Thyroid gland (tissue), 4 donors: ENCODE results near the gene COPG1. TPM values are rescaled to one million over a fixed set of nuclear protein-coding genes. Genes with fewer than 3 reads are reported as not detected.
A peak's percentile ranks its signal among the peaks of the same experiment; 100 is the strongest.

Source experiments
- DNase-seq, 2 donors: peaks; one replicate each; pipeline ENCODE4 v3.0.0-alpha.2; 2019
- H3K27ac ChIP-seq, 3 donors: fragments of 200-600 bp; sonication (generic); 1 replicate in 2 of 3; 2 replicates in 1 of 3; pipeline ENCODE4 v1.5.1; 2016 to 2019; ENCODE audit warnings: mild to moderate bottlenecking in 1 of 3, moderate library complexity in 1 of 3
- H3K27me3 ChIP-seq: fragments of 200-600 bp; sonication (generic); one replicate; pipeline ENCODE4 v1.5.1; 2019
- H3K36me3 ChIP-seq, 2 donors: fragments of 200-600 bp; sonication (generic); one replicate each; pipeline ENCODE4 v1.5.1; 2016 to 2019
- H3K4me1 ChIP-seq, 2 donors: fragments of 200-600 bp; sonication (generic); one replicate each; pipeline ENCODE4 v1.5.1; 2017 to 2019
- H3K4me3 ChIP-seq, 3 donors: fragments of 200-600 bp; sonication (generic); replicated peaks in 1 of 3; 1 replicate in 2 of 3; 2 replicates in 1 of 3; pipeline ENCODE4 v1.5.1; 2016; ENCODE audit warnings: mild to moderate bottlenecking in 1 of 3
- H3K9me3 ChIP-seq: fragments of 200-600 bp; sonication (generic); one replicate; pipeline ENCODE4 v1.5.1; 2017
- POLR2A ChIP-seq, 2 donors: fragments of 450-650 bp; IDR thresholded peaks; one replicate each; pipeline ENCODE4 v1.6.1; 2017; ENCODE audit warnings: antibody characterized with exemption in 2 of 2, mild to moderate bottlenecking in 2 of 2, moderate library complexity in 1 of 2
- WGBS, 2 donors: methylation state at CpG; one replicate each; pipeline ENCODE4 v1.1.5; 2017; 5-methylcytosine and 5-hydroxymethylcytosine counted together
- intact Hi-C: fragments of 100-400 bp; cut with DNase I; formaldehyde crosslinking; loops from one replicate; pipeline ENCODE4 v1.15.1; 2023
- total RNA-seq, 4 donors: library from RNA; depleted of rRNA; stranded (reverse); fragments of >200 nt; gene quantifications; one replicate each; pipeline ENCODE4 v1.2.3, GENCODE V29; 2016
- TF ChIP-seq, protein P1 (sequence below), 6 experiments: fragments of 200-600 bp in 3 of 6; fragments of 450-650 bp in 3 of 6; sonication (generic) in 3 of 6; IDR thresholded peaks; one replicate each; pipeline ENCODE4 v1.5.1; 2016 to 2019; ENCODE audit warnings: antibody characterized with exemption in 6 of 6, mild to moderate bottlenecking in 2 of 6, inconsistent platforms in 1 of 6, moderate library complexity in 1 of 6

The COPG1 gene
- total RNA-seq, 4 donors from 2014 or later = 95.8 to 195 (median 159) TPM

- Histone ChIP-seq H3K27ac (peak overlapping the region; percentile 87 to 95 (median 93)), H3K27me3 (no peaks in the 10 kb centered on the region), H3K4me1 (peaks cover 5 to 13% of the 10 kb centered on the region in 2 donors), H3K4me3 (peak overlapping the region; percentile 66 to 99 (median 85)), H3K36me3 (peaks cover 17 to 31% of the 10 kb centered on the region in 2 donors), H3K9me3 (no peaks in the 10 kb centered on the region)
- 2 to 3% methylated on average over 35 to 59 of the region's 82 CpGs for WGBS, 2 donors
- peak; percentile 39 to 40 for DNase-seq
- TF ChIP-seq POLR2A (IDR thresholded peaks at IDR 0.05) = peak in 1 of 2 donors; percentile 60
- TF ChIP-seq, protein P1, sequence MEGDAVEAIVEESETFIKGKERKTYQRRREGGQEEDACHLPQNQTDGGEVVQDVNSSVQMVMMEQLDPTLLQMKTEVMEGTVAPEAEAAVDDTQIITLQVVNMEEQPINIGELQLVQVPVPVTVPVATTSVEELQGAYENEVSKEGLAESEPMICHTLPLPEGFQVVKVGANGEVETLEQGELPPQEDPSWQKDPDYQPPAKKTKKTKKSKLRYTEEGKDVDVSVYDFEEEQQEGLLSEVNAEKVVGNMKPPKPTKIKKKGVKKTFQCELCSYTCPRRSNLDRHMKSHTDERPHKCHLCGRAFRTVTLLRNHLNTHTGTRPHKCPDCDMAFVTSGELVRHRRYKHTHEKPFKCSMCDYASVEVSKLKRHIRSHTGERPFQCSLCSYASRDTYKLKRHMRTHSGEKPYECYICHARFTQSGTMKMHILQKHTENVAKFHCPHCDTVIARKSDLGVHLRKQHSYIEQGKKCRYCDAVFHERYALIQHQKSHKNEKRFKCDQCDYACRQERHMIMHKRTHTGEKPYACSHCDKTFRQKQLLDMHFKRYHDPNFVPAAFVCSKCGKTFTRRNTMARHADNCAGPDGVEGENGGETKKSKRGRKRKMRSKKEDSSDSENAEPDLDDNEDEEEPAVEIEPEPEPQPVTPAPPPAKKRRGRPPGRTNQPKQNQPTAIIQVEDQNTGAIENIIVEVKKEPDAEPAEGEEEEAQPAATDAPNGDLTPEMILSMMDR (IDR thresholded peaks at IDR 0.05) = no peak
- intact Hi-C loops = loop anchor here (5.0 kb wide), 1 partner anchor 33 kb away; no protein-coding TSS in a partner anchor
Measured at GRCh38 chr3:129278966-129279906, 29.8 kb downstream of the COPG1 start.

DNA sequence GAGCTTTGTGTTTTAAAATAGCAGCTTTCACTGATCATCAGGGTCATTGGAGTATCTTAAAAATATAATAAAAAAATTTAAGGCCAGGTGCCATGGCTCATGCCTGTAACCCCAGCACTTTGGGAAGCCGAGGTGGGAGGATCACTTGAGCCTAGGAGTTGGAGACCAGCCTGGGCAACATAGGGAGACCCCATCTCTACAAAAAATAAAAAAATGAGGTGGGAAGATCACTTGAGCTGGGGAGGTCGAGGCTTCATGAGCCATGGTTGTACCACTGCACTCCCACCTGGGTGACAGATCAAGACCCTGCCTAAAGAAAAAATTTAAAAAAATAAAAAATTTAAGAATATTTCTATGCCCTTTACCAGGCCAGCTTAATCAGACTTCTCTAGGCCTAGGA is 30.8 kb downstream of the COPG1 start:
- intact Hi-C loops = no loop called here
- TF ChIP-seq, protein P1 (IDR thresholded peaks at IDR 0.05) = no peak
- no peak for TF ChIP-seq POLR2A (IDR thresholded peaks at IDR 0.05)
- no peaks in the 10 kb centered on the region for H3K27me3 ChIP-seq
- H3K27ac ChIP-seq = no peak overlapping the region
- peaks cover 5 to 13% of the 10 kb centered on the region in 2 donors for H3K4me1 ChIP-seq
- WGBS, 2 donors = 71 to 76% methylated on average over 2 of the region's 2 CpGs
- no peak for DNase-seq
- peaks cover 13 to 21% of the 10 kb centered on the region in 2 donors for H3K36me3 ChIP-seq
- H3K9me3 ChIP-seq = no peaks in the 10 kb centered on the region
- H3K4me3 ChIP-seq = no peak overlapping the region

DNA sequence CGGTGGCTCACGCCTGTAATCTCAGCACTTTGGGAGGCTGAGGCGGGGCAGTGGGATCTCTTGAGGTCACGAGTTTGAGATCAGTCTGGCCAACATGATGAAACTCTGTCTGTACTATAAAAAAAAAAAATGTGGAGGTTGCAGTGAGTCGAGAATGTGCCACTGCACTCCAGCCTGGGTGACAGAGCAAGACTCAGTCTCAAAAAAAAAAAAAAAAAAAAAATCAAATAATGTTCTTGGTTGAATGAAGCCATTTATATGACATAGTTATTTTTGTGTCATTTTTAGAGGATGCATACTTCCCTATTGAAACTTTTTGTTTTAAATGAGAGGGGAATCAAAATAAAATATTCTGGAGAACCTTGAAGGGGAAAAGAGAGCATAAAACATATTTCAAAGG is 32.3 kb downstream of the COPG1 start:
- Histone ChIP-seq H3K27me3 (no peaks in the 10 kb centered on the region), H3K36me3 (peaks cover 5 to 9% of the 10 kb centered on the region in 2 donors), H3K4me1 (peaks cover 5 to 13% of the 10 kb centered on the region in 2 donors), H3K9me3 (no peaks in the 10 kb centered on the region), H3K27ac (no peak overlapping the region), H3K4me3 (no peak overlapping the region)
- no peak for DNase-seq
- WGBS, 2 donors = 81 to 88% methylated on average over 5 of the region's 5 CpGs
- TF ChIP-seq, protein P1 (IDR thresholded peaks at IDR 0.05) = no peak
- TF ChIP-seq POLR2A (IDR thresholded peaks at IDR 0.05) = no peak
- intact Hi-C loops = no loop called here

DNA sequence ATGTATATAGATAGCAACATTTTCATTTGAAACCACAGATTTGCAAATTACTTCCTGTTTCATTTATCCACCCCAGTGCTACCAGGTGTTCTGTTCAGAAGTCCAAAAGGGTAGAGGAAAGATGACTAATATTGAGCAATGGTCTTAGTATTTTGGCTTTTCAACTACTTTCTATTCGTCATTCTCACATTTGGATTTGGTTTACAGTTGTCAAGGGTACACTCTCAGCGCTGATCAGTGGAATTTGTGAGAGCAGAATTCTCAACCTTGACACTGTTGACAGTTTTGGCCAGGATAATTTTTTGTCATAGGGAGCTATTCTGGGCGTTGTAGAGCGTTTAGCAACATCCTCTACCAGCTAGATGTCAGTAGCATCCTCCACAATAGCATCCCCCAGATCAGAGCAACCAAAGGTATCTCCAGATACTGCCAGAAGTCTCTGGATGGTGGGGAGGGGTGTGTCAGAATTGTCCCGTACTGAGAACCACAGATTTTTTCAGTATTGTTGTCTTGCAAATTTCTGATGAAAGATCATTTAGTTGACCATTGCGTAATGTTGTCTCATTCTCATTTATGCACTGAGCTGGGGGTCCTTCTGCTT is 33.4 kb downstream of the COPG1 start:
- Histone ChIP-seq H3K27ac (no peak overlapping the region), H3K4me1 (peaks cover 5 to 12% of the 10 kb centered on the region in 2 donors), H3K9me3 (no peaks in the 10 kb centered on the region), H3K36me3 (peaks cover 0 to 1% of the 10 kb centered on the region in 2 donors), H3K27me3 (no peaks in the 10 kb centered on the region), H3K4me3 (no peak overlapping the region)
- intact Hi-C loops = no loop called here
- 64 to 78% methylated on average over 6 of the region's 6 CpGs for whole genome bisulfite sequencing, 2 donors
- TF ChIP-seq, protein P1 (IDR thresholded peaks at IDR 0.05) = no peak
- TF ChIP-seq POLR2A (IDR thresholded peaks at IDR 0.05) = no peak
- DNase-seq = no peak
